Measurements from ENCODE around the gene ST8SIA4.

ST8SIA4 gene

DNA sequence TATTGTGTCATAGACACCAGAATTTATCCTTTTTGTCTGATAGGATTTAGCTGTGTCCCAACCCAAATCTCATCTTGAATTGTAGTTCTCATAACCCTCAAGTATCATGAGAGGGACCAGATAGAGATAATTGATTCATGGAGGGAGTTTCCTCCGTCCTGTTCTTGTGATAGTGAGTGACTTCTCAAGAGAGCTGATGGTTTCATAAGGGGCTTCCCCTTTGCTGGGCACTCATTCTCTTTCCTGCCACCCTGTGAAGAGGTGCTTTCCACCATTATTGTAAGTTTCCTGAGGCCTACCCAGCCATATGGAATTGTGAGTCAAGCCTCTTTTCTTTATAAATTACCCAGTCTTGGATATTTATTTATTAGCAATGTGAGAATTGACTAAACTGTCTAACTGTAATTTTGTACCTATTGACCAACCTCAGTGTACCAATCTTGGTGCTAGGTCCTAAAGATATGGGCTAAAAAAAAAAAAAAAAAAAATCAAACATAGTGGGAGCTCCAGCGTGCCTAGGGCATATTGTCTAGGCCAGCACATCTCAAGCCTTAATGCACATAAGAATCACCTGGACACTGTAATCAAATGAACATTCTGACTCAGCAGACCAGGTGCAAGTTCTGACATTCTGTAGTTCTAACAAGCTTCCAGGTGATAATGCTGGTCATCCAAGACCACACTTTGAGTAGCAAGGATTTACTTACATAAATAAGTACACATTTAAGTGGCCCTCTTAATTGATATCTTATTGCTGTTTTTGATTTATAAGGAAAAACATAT, 30.5 kb downstream of the ST8SIA4 start:
- no peak for DNase-seq (ENCODE audit: low read depth in 3 of 3)

DNA sequence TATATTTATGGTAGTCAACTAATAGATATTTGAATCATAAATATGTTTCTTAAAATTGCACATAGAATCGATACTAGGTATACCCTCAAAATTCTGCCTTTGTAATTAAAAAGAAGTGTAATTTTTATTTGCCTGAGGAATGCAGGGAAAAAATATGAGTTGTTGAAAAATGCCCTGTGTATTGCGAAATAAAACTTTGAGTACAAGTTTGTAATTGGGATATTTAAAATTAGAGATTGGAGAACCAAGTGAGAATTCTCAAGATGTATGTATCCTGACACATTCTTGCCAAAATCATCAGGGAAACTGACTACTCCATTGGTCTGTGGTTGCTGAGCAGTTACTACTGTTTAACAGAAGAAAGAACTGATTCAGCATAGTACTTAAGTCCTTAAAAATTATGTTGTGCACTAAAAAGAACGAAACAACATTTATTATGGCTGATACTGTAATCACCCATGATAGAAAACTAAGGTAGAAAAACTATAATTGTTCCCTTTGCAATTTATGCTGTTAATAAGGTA, 36.0 kb downstream of the ST8SIA4 start:
- no peak for DNase-seq (ENCODE audit: low read depth in 3 of 3)

DNA sequence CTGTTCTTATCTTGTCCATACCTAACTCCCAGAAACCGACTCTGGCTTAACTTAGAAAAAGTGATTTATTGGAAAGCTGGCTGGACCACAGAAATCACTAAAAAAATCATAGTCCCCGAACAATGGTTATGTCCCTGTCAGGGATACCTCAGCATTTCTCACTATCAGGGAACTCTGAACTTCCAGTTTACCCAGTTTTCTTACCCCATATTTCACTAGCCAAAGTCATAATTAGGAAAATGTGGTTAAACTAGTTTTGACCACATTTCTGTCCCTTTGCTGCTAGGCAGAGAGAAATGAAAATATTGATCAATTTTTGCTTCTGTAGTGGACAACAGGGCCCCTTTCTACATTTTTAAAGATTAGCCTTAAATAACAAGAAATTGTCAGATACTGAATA, 38.2 kb downstream of the ST8SIA4 start:
- no peak for DNase-seq (ENCODE audit: low read depth in 3 of 3)

GRCh38 chr5:100863739-100864138, 39.3 kb downstream of the ST8SIA4 start:
- DNase-seq (ENCODE audit: low read depth in 3 of 3) = no peak

DNA sequence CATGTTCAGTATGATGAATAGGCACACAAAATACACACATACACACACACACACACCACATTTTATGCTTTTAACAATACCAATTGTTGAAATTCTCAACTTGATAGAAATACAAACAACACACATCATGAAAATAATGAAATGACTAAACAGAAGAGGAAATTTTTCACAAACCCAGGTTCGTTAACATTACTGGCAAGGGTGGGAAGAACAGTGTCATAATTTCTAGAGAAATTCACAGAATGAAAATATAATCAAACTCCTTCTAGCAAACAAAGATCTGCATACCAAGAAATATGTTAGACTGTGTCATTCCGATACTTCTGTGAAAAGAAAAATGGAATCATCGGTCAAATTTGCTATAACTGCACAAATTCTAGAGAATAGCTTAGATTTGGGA, 41.9 kb downstream of the ST8SIA4 start:
- DNase-seq (ENCODE audit: low read depth in 3 of 3) = no peak

- no peak for DNase-seq (ENCODE audit: low read depth in 3 of 3)
Observed at GRCh38 chr5:100860407-100860806, 42.7 kb downstream of the ST8SIA4 start.

GRCh38 chr5:100858987-100859545, 44.0 kb downstream of the ST8SIA4 start:
- DNase-seq (ENCODE audit: low read depth in 3 of 3) = no peak

DNA sequence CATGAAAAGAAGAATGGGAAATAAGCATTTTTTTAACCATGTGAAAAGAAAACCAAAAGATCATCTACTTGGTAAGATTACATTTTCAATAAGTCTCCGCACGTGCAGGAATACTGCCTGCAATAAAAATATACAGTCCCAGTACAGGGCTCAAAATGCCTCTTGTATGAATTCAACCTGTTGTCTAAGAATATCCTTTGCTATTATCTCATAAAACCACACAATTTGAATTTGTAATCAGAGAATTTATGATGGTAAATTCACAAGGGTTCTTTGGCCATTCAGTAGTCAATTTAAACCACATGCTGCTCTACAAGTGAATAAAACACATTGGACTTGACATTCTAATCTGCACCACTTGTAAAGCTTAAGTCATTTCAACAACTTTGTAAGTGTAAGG, 46.6 kb downstream of the ST8SIA4 start:
- no peak for DNase-seq (ENCODE audit: low read depth in 3 of 3)

GRCh38 chr5:100855937-100856430, 47.1 kb downstream of the ST8SIA4 start:
- DNase-seq (ENCODE audit: low read depth in 3 of 3) = no peak

DNA sequence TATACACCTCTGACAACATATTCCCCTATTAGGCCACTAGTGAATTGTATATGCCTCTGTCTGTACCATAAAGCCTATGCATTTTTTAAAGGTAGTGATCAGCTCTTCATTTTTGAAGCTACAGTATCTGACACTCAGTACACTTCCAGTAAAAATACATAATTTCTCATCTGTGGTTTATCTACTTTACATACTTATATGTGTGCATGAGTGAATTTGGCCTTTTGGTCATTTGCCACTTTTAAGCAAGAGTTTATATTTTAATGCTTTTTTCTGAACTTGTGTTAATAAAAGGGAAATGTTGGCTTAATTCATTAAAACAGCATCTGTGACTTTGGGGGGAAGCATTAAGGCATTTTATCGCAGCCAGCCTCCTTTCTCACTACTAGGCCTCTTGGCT, 47.8 kb downstream of the ST8SIA4 start:
- DNase-seq (ENCODE audit: low read depth in 3 of 3) = no peak

- DNase-seq (ENCODE audit: low read depth in 3 of 3) = no peak
Observed at GRCh38 chr5:100854591-100854990, 48.5 kb downstream of the ST8SIA4 start.

DNA sequence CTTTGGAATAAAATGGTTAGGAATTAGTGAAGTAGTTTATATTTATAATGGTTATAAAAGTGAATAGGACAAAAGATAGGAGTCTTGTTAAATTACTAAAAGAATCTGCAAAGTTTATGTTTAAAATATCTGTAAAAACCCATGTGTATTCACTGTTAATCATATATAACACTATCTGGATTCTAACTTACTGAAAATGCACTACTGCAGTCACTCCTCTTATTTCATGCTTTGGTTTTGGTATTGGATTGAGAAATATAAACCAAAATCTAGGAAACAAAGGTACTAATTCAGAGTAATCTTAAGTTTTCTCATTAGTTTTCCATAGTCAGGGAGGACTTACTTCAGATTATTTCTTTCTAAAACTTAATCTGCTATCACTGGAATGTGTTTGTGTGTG, 49.5 kb downstream of the ST8SIA4 start:
- no peak for DNase-seq (ENCODE audit: low read depth in 3 of 3)

DNA sequence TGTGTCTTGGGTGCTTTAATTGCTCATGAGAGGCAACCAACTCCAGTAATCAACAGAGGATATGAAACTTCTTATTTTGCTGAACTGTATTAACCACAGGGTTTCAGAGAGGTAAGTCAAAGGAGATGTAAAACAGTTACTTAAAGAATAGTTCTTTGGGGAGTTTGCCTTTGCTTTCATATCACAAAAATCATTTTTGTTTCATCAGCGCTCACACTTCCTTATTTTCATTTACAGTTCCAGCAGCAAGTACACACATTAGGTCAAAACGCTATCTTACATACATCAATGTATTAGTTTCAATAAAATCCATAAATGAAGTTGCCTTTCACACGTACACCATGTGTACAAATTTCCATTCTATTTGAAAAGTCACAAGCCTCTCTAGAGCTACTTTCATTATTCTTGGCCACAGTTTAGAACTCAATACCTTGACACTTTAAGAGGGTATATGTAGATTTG, 50.1 kb downstream of the ST8SIA4 start:
- DNase-seq (ENCODE audit: low read depth in 3 of 3) = no peak

DNA sequence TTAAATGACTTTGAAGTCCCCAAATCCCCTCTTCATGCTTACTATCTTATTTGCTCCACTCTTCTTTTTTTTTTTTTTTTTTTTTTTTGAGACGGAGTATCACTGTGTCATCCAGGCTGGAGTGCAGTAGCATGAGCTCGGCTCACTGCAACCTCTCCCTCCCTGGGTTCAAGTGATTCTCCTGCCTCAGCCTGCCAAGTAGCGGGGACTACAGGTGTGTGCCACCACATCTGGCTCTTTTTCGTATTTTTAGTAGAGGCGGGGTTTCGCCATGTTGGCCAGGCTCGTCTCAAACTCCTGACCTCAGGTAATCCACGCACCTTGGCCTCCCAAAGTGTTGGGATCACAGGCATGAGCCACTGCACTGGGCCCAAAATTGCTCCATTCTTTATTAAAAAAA, 51.0 kb downstream of the ST8SIA4 start:
- DNase-seq (ENCODE audit: low read depth in 3 of 3) = no peak

DNA sequence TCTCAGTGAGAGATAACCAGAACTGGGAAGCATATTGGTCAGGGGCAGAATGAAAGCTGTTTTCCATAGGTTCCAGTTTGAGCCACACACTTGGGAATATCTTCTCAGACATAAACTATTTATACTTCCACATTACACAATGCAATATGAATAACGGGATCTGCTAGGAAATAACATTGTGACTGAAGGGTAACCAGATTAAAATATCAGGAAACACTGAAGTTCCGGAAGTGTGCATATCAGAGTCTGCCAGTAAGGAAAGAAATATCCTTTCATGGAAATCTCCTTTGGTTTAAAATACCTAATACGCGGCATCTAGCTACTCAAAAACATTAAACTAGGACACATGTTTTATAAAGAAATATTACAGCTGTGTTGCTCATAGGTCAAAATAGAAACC, 56.3 kb downstream of the ST8SIA4 start:
- no peak for DNase-seq (ENCODE audit: low read depth in 3 of 3)

- no peak for DNase-seq (ENCODE audit: low read depth in 3 of 3)
Observed at GRCh38 chr5:100842080-100842479, 61.0 kb downstream of the ST8SIA4 start.

GRCh38 chr5:100841358-100842076, 61.6 kb downstream of the ST8SIA4 start:
- no peak for DNase-seq (ENCODE audit: low read depth in 3 of 3)

- no peak for DNase-seq (ENCODE audit: low read depth in 3 of 3)
Observed at GRCh38 chr5:100840789-100841188, 62.3 kb downstream of the ST8SIA4 start.

GRCh38 chr5:100840370-100840769, 62.7 kb downstream of the ST8SIA4 start:
- DNase-seq (ENCODE audit: low read depth in 3 of 3) = no peak

DNA sequence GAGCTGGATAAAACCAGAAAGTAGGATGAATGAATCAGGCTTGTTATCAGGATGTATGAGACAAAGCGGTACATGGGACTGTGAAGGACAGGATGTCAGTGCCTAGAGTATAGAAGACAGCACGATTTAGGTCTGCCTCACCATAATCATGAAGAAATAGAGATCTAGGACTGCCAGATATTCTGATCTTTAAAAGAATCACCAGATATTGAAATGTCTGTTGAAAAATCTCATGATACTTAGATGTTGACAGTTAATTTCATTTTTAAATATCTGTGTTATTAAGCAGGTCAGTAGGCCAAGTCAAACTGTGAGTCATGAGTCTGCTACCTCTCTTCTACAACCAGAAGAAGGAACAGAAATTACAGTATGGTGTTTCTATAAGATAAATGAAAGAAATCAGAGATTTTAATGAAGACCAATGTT, 65.0 kb downstream of the ST8SIA4 start:
- no peak for DNase-seq (ENCODE audit: low read depth in 3 of 3)

GRCh38 chr5:100834519-100834918, 68.6 kb downstream of the ST8SIA4 start:
- no peak for DNase-seq (ENCODE audit: low read depth in 3 of 3)
